ENCODE measurements around the gene CARD18.

- TF ChIP-seq CTCF (IDR thresholded peaks at IDR 0.05) (no peak), REST (IDR thresholded peaks at IDR 0.05; ENCODE audit: insufficient read depth in 1 of 2, low read depth in 2 of 2, low read length in 1 of 2) (no peak)
These were observed 28.9 kb downstream of the CARD18 start for GRCh38 chr11:105110688-105111030.

Measured in Panc1 (cell line).